Activated naive CD8-positive, alpha-beta T cell treated with anti-CD3 and anti-CD28 coated beads, Interleukin-2, amount 10 ng/mL, durations not matched to agents 7 days and 5 days (primary cell): ENCODE data around the gene PPM1M. TPM values are rescaled to one million over a fixed set of nuclear protein-coding genes. Genes with fewer than 3 reads are reported as not detected.
A peak's percentile ranks its signal among the peaks of the same experiment; 100 is the strongest.
"Not testable (repeated sequence)": the region's sequence is repeated elsewhere in the genome, so short reads cannot be mapped to it uniquely, and the experiment has no call there.

Experiments used
- ATAC-seq: fragments of 150-1000 bp; cut with Tn5 transposase; one replicate; pipeline ENCODE4 v1.10.0; 2021; ENCODE audit warnings: low read depth, moderate library complexity
- POLR2A ChIA-PET: fragments of 350-600 bp; sonication (Branson Sonifier 250); formaldehyde crosslinking; loops from one replicate; lab custom pipeline; 2021; ENCODE audit warnings: antibody characterized with exemption; lab: Charles Lee
- DNase-seq: peaks from one replicate; pipeline ENCODE4 v3.0.0; 2021
- H3K27ac Mint-ChIP-seq: one replicate; pipeline ENCODE4 v1.8.0; 2022; ENCODE audit warnings: mild to moderate bottlenecking, mixed read lengths
- H3K27me3 Mint-ChIP-seq: one replicate; pipeline ENCODE4 v1.8.0; 2022; ENCODE audit warnings: mild to moderate bottlenecking, moderate library complexity, mixed read lengths
- H3K36me3 Mint-ChIP-seq: one replicate; pipeline ENCODE4 v1.8.0; 2021; ENCODE audit warnings: mild to moderate bottlenecking, mixed read lengths
- H3K4me1 Mint-ChIP-seq: one replicate; pipeline ENCODE4 v1.8.0; 2021; ENCODE audit warnings: mixed read lengths
- H3K4me3 Mint-ChIP-seq: one replicate; pipeline ENCODE4 v1.8.0; 2022; ENCODE audit warnings: mild to moderate bottlenecking, moderate library complexity, mixed read lengths
- H3K9me3 Mint-ChIP-seq: one replicate; pipeline ENCODE4 v1.8.0; 2021; ENCODE audit warnings: mixed read lengths
- total RNA-seq, 2 experiments: library from RNA; stranded (reverse); gene quantifications; one replicate each; pipeline ENCODE4 v1.2.3, GENCODE V29; 2021

Gene PPM1M
- total RNA-seq, 2 experiments from 2014 or later = 101 to 105 TPM

DNA sequence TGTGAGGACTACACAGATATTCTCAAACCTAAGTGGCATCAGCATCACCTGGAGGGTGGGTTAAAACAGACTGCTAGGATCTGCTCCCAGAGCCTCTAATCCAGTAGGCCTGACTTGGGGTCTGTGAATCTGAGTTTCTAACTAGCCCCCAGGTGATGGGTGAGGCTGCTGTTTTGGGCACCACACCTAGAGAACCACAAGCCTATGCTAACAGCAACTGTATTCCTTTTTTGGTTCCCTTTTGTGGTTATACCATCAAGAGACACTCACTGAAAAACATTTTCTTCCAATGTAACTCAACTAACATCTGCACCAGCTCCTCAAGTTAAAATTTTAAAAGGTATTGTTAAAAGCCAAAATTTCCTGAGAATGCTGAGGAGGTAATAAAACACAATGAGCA is 16.9 kb downstream of the PPM1M start:
- H3K27me3 Mint-ChIP-seq = no peaks in the 10 kb centered on the region
- H3K27ac Mint-ChIP-seq = peak overlapping the region; percentile 26
- ATAC-seq = no peak
- H3K4me1 Mint-ChIP-seq = peaks cover 56% of the 10 kb centered on the region
- no peak overlapping the region for H3K4me3 Mint-ChIP-seq
- DNase-seq = no peak
- no peaks in the 10 kb centered on the region for H3K9me3 Mint-ChIP-seq
- POLR2A ChIA-PET = no interaction called here
- H3K36me3 Mint-ChIP-seq = peaks cover 70% of the 10 kb centered on the region

DNA sequence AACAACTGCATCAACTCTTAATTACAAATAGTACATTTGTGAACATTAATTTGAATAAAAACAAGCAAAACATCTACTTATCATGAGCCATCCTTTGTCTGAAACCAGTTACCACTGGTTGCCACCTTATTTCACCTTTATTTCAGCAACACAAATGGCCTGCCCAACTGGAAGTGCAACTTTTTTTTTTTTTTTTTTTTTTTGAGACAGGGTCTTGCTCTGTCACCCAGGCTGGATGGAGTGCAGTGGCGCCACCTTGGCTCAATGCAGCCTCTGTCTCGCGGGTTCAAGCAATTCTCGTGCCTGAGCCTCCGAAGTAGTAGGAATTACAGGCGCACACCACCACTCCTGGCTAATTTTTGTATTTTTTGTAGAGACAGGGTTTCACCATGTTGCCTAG is 19.8 kb downstream of the PPM1M start:
- POLR2A ChIA-PET = interaction anchor here (25.1 kb wide), 1 partner anchor 20 kb away, joined by 1053 read pairs; the partner anchor contains the start of genes PPM1M and TWF2
- peaks cover 52% of the 10 kb centered on the region for H3K4me1 Mint-ChIP-seq
- no peaks in the 10 kb centered on the region for H3K9me3 Mint-ChIP-seq
- H3K27ac Mint-ChIP-seq = no peak overlapping the region
- no peak overlapping the region for H3K4me3 Mint-ChIP-seq
- no peak for ATAC-seq
- H3K27me3 Mint-ChIP-seq = no peaks in the 10 kb centered on the region
- no peak for DNase-seq
- peaks cover 59% of the 10 kb centered on the region for H3K36me3 Mint-ChIP-seq

GRCh38 chr3:52268036-52268435 is 22.5 kb downstream of the PPM1M start:
- ATAC-seq (no peak), DNase-seq (peak; percentile 30)
- POLR2A ChIA-PET = interaction anchor here (4.0 to 25.1 kb wide), 2 partner anchors 10 to 22 kb away, joined by 24 to 1053 read pairs; partner anchors contain the start of genes PPM1M, TWF2 and WDR82
- Mint-ChIP-seq H3K36me3 (peaks cover 49% of the 10 kb centered on the region), H3K9me3 (no peaks in the 10 kb centered on the region), H3K4me3 (peak overlapping the region; percentile 26), H3K27ac (peak overlapping the region; percentile 39), H3K4me1 (peaks cover 55% of the 10 kb centered on the region), H3K27me3 (no peaks in the 10 kb centered on the region)

DNA sequence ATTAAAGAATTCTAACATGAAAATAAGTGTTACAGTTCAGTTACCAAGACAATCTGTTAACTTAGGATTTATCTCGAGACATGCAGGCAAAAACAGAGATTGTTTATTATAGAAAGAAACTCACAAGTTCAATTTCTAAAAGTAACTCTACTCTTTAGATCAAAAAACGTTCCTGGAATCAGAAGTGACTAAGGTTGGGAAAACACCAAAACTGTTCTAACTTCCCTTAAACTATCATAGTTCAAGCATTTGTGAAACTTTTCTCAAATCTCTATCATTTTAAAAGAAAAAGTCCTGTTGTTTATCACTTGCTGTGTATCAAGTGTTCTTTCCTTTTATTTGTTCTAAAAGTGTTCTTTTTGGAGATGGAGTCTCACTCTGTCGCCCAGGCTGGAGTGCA is 24.2 kb downstream of the PPM1M start:
- Mint-ChIP-seq H3K27ac (peak overlapping the region; percentile 86), H3K36me3 (peaks cover 51% of the 10 kb centered on the region), H3K4me3 (peak overlapping the region; percentile 79), H3K4me1 (peaks cover 58% of the 10 kb centered on the region), H3K27me3 (no peaks in the 10 kb centered on the region), H3K9me3 (no peaks in the 10 kb centered on the region)
- DNase-seq = no peak
- POLR2A ChIA-PET = interaction anchor here (4.0 to 25.1 kb wide), 2 partner anchors 8 to 24 kb away, joined by 24 to 1053 read pairs; partner anchors contain the start of genes PPM1M, TWF2 and WDR82
- ATAC-seq = no peak

DNA sequence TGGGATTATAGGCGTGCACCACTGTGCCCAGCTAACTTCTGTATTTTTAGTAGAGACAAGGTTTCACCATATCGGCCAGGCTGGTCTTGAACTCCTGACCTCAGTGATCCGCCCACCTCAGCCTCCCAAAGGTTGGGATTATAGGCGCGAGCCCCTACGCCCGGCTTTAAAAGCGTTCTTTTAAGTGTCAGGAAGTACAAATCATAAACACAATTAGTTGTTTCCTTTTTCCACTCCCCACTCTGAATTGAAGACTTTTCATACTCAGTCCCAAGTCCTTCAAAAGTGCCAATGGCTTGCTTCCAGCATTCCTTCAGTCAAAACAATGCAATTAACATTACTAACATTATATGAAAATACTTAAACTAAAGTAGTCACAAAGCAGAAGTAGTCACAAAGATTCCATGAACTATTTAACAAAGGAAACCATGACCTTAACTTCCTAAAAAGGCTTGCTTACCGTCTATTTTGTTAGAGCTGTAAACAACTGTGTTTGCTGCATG is 24.7 kb downstream of the PPM1M start:
- Mint-ChIP-seq H3K9me3 (no peaks in the 10 kb centered on the region), H3K27ac (peak overlapping the region; percentile 86), H3K27me3 (no peaks in the 10 kb centered on the region), H3K4me3 (peak overlapping the region; percentile 79), H3K4me1 (peaks cover 60% of the 10 kb centered on the region), H3K36me3 (peaks cover 53% of the 10 kb centered on the region)
- POLR2A ChIA-PET = interaction anchor here (2.6 to 25.1 kb wide), 3 partner anchors 8 to 25 kb away, joined by 11 to 1053 read pairs (median 24); partner anchors contain the start of genes PPM1M, TWF2 and WDR82
- ATAC-seq (no peak), DNase-seq (peak; percentile 29)

DNA sequence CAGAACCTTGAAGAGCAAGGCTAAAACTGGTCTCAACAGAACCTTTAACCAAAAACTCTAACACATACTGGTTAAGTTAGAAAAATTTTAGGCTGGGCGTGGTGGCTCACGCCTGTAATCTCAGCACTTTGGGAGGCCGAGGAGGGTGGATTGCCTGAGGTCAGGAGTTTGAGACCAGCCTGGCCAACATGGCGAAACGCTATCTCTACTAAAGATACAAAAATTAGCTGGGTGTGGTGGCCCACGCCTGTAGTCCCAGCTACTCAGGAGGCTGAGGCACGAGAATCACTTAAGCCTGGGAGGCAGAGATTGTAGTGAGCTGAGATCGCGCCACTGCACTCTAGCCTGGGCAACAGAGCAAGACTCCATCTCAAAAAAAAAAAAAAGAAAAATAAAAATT is 26.6 kb downstream of the PPM1M start:
- not testable (repeated sequence) for H3K27me3 Mint-ChIP-seq, ATAC-seq, H3K9me3 Mint-ChIP-seq
- peak; percentile 26 for DNase-seq
- Mint-ChIP-seq H3K36me3 (peaks cover 53% of the 10 kb centered on the region), H3K27ac (peak overlapping the region; percentile 86), H3K4me1 (peaks cover 60% of the 10 kb centered on the region), H3K4me3 (peak overlapping the region; percentile 79)
- POLR2A ChIA-PET = interaction anchor here (0.7 to 25.1 kb wide), 5 partner anchors 10 to 1935 kb away, joined by 4 to 1053 read pairs (median 7); partner anchors contain the start of genes GLYCTK, PPM1M, TLR9 and TWF2

DNA sequence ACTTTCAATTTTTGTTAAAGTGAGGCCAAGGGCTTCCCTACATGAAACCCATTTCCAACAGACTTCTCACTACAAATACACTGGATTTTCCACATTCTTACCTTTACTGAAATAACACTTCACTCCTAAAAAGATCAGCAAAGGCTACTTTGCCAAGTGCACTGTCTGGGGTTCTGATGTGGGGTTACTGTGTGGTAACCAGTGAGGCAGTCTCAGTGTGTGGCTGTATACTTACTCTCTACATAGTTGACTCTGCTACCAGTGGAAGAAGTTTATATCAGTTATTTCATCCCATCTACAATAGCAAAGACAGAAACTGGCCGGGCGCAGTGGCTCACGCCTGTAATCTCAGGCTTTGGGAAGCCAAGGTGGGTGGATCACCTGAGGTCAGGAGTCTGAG is 27.3 kb downstream of the PPM1M start:
- Mint-ChIP-seq H3K36me3 (peaks cover 52% of the 10 kb centered on the region), H3K9me3 (no peaks in the 10 kb centered on the region), H3K27me3 (no peaks in the 10 kb centered on the region), H3K27ac (peak overlapping the region; percentile 97), H3K4me1 (peaks cover 55% of the 10 kb centered on the region), H3K4me3 (peak overlapping the region; percentile 98)
- ATAC-seq (peak; percentile 43), DNase-seq (peak; percentile 30)
- POLR2A ChIA-PET = interaction anchor here (0.8 to 25.1 kb wide), 4 partner anchors 9 to 47 kb away, joined by 4 to 1053 read pairs (median 9); partner anchors contain the start of genes GLYCTK, PPM1M, TLR9 and TWF2

GRCh38 chr3:52274781-52275180 is 29.2 kb downstream of the PPM1M start:
- not testable (repeated sequence) for ATAC-seq, H3K27me3 Mint-ChIP-seq, H3K9me3 Mint-ChIP-seq
- H3K4me1 Mint-ChIP-seq = peaks cover 54% of the 10 kb centered on the region
- H3K27ac Mint-ChIP-seq = peak overlapping the region; percentile 97
- H3K36me3 Mint-ChIP-seq = peaks cover 52% of the 10 kb centered on the region
- DNase-seq = peak; percentile 28
- peak overlapping the region; percentile 98 for H3K4me3 Mint-ChIP-seq
- POLR2A ChIA-PET = interaction anchor here (25.1 kb wide), 1 partner anchor 29 kb away, joined by 1053 read pairs; the partner anchor contains the start of genes PPM1M and TWF2

DNA sequence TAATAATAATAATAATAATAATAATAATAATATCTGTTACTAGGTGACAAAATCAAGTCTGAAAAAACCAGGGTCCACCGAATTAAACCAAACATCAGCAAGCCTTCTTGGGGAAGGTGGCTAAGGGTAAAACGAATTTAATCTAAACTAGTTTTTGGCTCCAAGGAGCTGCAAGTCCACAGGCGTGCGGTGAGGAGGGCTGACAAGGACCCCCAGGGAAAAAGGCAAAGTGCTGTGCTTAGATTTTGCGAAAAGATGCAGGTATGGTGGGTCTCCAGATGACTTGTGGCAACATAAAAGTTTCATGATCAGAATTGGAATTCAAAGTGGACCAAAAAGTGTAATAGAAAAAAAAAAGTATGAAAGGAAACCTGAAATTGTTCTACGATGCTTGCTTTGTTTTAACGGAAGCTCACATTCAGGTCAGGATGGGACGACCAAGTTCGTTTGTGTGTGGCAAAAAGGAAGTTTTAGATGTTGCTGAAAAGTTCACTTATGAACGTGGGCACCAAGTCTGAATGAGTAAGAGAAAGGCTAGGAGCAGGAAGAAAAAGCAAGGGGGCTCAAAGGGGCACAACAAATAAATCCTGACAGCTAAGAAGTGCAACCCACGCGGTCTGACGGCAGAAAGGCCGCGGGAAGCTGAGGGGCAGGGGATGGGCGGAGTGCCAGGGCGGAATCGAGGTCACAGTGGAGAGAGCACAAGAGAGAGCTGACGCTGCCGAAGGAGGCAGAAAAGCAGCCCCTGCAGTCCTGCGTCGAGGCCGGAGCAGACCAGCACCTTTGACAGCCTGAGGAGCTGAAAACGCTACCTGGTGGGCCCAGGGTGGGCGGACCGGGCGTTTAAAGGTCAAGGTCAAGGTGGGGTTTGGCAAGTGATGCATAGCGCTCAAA is 31.8 kb downstream of the PPM1M start:
- Mint-ChIP-seq H3K27ac (peak overlapping the region; percentile 97), H3K4me3 (peak overlapping the region; percentile 98), H3K9me3 (no peaks in the 10 kb centered on the region), H3K4me1 (peaks cover 56% of the 10 kb centered on the region), H3K36me3 (peaks cover 42% of the 10 kb centered on the region), H3K27me3 (no peaks in the 10 kb centered on the region)
- ATAC-seq (peak; percentile 14), DNase-seq (peak; percentile 78)
- POLR2A ChIA-PET = interaction anchor here (0.6 to 25.1 kb wide), 13 partner anchors 9 to 1676 kb away, joined by 3 to 1053 read pairs (median 7); partner anchors contain the start of genes CISH, DCAF1, GLYCTK and POC1A

- peaks cover 37% of the 10 kb centered on the region for H3K36me3 Mint-ChIP-seq
- ATAC-seq = peak; percentile 59
Measured at GRCh38 chr3:52277972-52278509, 32.5 kb downstream of the PPM1M start.

GRCh38 chr3:52278510-52279069 is 33.0 kb downstream of the PPM1M start, which contains the start of gene WDR82:
Gene WDR82 (minus strand): TSS chr3:52278649. CDS start chr3:52278361, 288 bp downstream.
- Mint-ChIP-seq H3K4me3 (peak within 1 kb of the TSS; percentile 98), H3K27ac (peak within 1 kb of the TSS; percentile 99), H3K4me1 (peaks cover 51% of the 10 kb centered on the region), H3K36me3 (peaks cover 32% of the 10 kb centered on the region), H3K9me3 (no peaks in the 10 kb centered on the region), H3K27me3 (no peaks in the 10 kb centered on the region)
- ATAC-seq = peak; percentile 70
- POLR2A ChIA-PET = interaction anchor here (1.0 to 25.1 kb wide), 11 partner anchors 10 to 1669 kb away, joined by 3 to 1053 read pairs (median 10); partner anchors contain the start of genes GLYCTK, POC1A, PPM1M and TLR9
- peak; percentile 100 for DNase-seq

More at GRCh38 chr3:52277972-52278509, 32.5 kb downstream of the PPM1M start:
- Mint-ChIP-seq H3K9me3 (no peaks in the 10 kb centered on the region), H3K27ac (peak overlapping the region; percentile 99), H3K4me3 (peak overlapping the region; percentile 98), H3K4me1 (peaks cover 51% of the 10 kb centered on the region), H3K27me3 (no peaks in the 10 kb centered on the region)
- DNase-seq = peak; percentile 89
- POLR2A ChIA-PET = interaction anchor here (0.7 to 25.1 kb wide), 11 partner anchors 10 to 1668 kb away, joined by 3 to 1053 read pairs (median 10); partner anchors contain the start of genes DCAF1, GLYCTK, POC1A and PPM1M

DNA sequence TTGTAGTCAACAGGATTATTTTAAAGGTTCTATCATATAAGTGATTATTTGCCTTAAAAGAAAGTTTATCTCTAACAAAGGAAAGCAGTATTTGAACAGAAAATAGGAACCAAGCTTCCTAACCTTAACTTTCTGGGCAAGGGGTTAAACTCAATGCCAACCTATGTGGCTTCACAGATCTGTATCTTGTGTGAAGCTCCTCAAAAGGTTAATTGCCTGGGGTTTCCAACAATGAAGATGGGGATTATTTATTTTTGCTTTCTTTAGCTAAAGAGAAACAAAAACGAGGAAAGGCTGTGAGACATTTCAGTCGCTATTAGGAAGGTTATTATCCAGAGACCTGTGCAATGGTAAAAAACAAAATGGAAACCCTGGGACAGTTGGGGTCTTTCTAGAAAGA is 34.0 kb downstream of the PPM1M start:
- Mint-ChIP-seq H3K27ac (peak overlapping the region; percentile 99), H3K36me3 (peaks cover 25% of the 10 kb centered on the region), H3K4me1 (peaks cover 47% of the 10 kb centered on the region), H3K9me3 (no peaks in the 10 kb centered on the region), H3K4me3 (peak overlapping the region; percentile 96), H3K27me3 (no peaks in the 10 kb centered on the region)
- no peak for ATAC-seq
- POLR2A ChIA-PET = interaction anchor here (0.6 to 25.1 kb wide), 7 partner anchors 9 to 148 kb away, joined by 3 to 1053 read pairs (median 45); partner anchors contain the start of genes GLYCTK, PPM1M, TLR9 and TWF2
- DNase-seq = no peak
